ENCODE measurements around the gene ST6GALNAC5.

DNA sequence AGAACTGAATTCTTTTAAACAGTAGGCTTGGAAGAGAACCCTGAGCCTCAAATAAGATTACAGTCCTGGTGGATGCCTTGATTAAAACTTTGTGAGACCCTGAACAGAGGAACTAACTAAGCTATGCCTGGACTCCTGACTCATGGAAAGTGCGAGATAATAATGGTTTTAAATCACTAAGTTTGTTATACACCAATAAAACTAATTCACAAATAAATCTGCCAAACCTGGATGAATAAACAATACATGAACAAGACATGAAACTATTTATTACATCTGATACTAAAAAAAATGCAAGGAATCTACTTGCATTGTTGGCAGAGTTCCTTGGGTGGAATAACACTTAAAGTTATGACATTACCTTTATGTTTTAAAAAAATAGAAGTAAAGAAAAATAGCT is 233.6 kb downstream of the ST6GALNAC5 start:
- TF ChIP-seq CTCF (IDR thresholded peaks at IDR 0.05) (no peak), EZH2 (IDR thresholded peaks at IDR 0.05) (no peak)
